Measurements from ENCODE around the gene HCRTR2.

DNA sequence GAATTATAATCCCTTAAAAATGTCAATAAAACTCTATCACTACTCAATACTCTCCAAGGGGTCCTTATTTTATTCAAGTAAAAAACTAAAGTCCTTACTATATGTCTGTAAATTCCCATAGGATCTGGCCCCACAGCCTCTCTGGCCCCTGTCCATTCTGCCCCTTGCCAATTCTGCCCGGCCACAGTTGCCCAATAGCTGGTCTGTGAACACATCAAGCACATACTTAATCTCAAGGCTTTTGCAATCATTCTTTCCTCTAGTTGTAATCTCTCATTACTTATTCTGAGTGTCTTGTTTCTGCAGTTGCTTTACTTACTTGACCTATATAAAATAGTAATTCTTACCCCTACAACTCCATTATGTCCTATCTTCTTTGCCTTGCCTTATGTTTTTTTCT lies 130.4 kb downstream of the HCRTR2 start:
- TF ChIP-seq, protein P1, sequence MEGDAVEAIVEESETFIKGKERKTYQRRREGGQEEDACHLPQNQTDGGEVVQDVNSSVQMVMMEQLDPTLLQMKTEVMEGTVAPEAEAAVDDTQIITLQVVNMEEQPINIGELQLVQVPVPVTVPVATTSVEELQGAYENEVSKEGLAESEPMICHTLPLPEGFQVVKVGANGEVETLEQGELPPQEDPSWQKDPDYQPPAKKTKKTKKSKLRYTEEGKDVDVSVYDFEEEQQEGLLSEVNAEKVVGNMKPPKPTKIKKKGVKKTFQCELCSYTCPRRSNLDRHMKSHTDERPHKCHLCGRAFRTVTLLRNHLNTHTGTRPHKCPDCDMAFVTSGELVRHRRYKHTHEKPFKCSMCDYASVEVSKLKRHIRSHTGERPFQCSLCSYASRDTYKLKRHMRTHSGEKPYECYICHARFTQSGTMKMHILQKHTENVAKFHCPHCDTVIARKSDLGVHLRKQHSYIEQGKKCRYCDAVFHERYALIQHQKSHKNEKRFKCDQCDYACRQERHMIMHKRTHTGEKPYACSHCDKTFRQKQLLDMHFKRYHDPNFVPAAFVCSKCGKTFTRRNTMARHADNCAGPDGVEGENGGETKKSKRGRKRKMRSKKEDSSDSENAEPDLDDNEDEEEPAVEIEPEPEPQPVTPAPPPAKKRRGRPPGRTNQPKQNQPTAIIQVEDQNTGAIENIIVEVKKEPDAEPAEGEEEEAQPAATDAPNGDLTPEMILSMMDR (IDR thresholded peaks at IDR 0.05), result no peak
- no peak for TF ChIP-seq POLR2A (IDR thresholded peaks at IDR 0.05)

Data from prostate gland (tissue), 2 donors.